Neural crest cell (in vitro differentiated cells): ENCODE data around the gene DNTT. TPM values are rescaled to one million over a fixed set of nuclear protein-coding genes. Genes with fewer than 3 reads are reported as not detected.

Experiments used
- DNase-seq: peaks from one replicate; pipeline ENCODE4 v3.0.0; 2021; ENCODE audit warnings: low read depth, mixed read lengths, low spot score
- H3K27ac Mint-ChIP-seq: one replicate; pipeline ENCODE4 v1.8.0; 2021; ENCODE audit warnings: mild to moderate bottlenecking, mixed read lengths; ENCODE audit not compliant: unreplicated experiment
- H3K27me3 Mint-ChIP-seq: 2 replicates; pipeline ENCODE4 v1.8.0; 2021; ENCODE audit warnings: low read depth, mild to moderate bottlenecking, mixed read lengths
- H3K36me3 Mint-ChIP-seq: 2 replicates; pipeline ENCODE4 v1.8.0; 2021; ENCODE audit warnings: low read depth, mild to moderate bottlenecking, mixed read lengths
- H3K4me1 Mint-ChIP-seq: 2 replicates; pipeline ENCODE4 v1.8.0; 2021; ENCODE audit warnings: mixed read lengths
- H3K4me3 Mint-ChIP-seq: one replicate; pipeline ENCODE4 v1.8.0; 2021; ENCODE audit warnings: mild to moderate bottlenecking, mixed read lengths
- H3K9me3 Mint-ChIP-seq: 2 replicates; pipeline ENCODE4 v1.8.0; 2021; ENCODE audit warnings: mixed read lengths
- CTCF ChIP-seq: fragments of 200-600 bp; sonication (generic); conservative IDR thresholded peaks from 2 replicates; pipeline ENCODE4 v1.5.0; 2021; ENCODE audit warnings: antibody characterized with exemption, mild to moderate bottlenecking
- total RNA-seq: library from RNA; stranded (reverse); gene quantifications from 2 replicates; pipeline ENCODE4 v1.2.1, GENCODE V29; 2021

Gene DNTT
- total RNA-seq, 1 donor from 2014 or later = not detected

DNA sequence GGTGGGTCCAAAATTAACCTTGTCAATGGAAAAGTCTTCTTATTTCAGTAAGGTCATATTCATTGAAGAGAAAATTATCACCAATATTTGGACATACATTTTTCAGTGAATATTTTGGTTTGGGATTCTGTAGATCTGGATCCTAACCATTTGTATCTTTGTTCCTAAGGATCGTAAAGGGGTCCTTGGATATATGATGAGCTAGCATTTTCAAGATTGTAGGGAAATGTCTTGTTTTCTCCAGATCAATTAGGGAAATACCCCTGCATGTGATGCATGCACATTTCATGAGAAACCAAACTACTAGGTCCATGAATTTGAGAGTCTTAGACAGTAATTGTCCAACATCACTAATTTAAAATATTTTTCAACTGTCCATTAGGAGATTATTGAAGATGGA, 18.0 kb downstream of the DNTT start:
- Mint-ChIP-seq H3K36me3 (no peaks in the 10 kb centered on the region), H3K27me3 (peaks cover 5% of the 10 kb centered on the region)

DNA sequence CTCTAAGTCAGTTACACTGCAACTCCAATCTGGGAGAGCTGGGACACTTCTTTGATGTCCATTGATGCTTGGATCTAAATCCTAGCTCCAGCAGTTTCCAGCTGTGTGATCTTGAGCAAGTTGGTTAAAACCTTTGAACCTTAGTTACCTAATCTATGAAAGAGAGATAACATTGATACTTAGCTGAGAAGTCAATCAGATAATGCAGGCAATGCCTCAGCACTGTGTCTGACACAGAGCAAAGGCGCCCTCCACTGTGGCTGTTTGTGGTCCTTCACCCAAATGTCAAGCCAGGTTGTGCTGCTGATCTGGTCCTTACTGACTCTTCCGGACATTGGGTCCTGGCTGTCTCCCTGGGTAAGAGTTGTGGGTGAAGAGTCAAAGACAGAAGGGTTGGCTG, 20.2 kb downstream of the DNTT start:
- peaks cover 5% of the 10 kb centered on the region for H3K27me3 Mint-ChIP-seq
- DNase-seq = no peak
- TF ChIP-seq CTCF = no peak

More for the DNA sequence above, 18.0 kb downstream of the DNTT start:
- TF ChIP-seq CTCF = no peak
- no peaks in the 10 kb centered on the region for H3K4me1 Mint-ChIP-seq
- no peak for DNase-seq
- no peak overlapping the region for H3K27ac Mint-ChIP-seq
- no peak overlapping the region for H3K4me3 Mint-ChIP-seq
- no peaks in the 10 kb centered on the region for H3K9me3 Mint-ChIP-seq

GRCh38 chr10:96325719-96326373, 21.6 kb downstream of the DNTT start:
- no peak for TF ChIP-seq CTCF
- no peak overlapping the region for H3K27ac Mint-ChIP-seq
- no peak for DNase-seq
- no peak overlapping the region for H3K4me3 Mint-ChIP-seq
- H3K4me1 Mint-ChIP-seq = no peaks in the 10 kb centered on the region
- H3K36me3 Mint-ChIP-seq = no peaks in the 10 kb centered on the region
- H3K27me3 Mint-ChIP-seq = peaks cover 5% of the 10 kb centered on the region
- no peaks in the 10 kb centered on the region for H3K9me3 Mint-ChIP-seq

More for the DNA sequence above, 20.2 kb downstream of the DNTT start:
- no peak overlapping the region for H3K4me3 Mint-ChIP-seq
- H3K9me3 Mint-ChIP-seq = no peaks in the 10 kb centered on the region
- no peaks in the 10 kb centered on the region for H3K36me3 Mint-ChIP-seq
- no peaks in the 10 kb centered on the region for H3K4me1 Mint-ChIP-seq
- no peak overlapping the region for H3K27ac Mint-ChIP-seq

DNA sequence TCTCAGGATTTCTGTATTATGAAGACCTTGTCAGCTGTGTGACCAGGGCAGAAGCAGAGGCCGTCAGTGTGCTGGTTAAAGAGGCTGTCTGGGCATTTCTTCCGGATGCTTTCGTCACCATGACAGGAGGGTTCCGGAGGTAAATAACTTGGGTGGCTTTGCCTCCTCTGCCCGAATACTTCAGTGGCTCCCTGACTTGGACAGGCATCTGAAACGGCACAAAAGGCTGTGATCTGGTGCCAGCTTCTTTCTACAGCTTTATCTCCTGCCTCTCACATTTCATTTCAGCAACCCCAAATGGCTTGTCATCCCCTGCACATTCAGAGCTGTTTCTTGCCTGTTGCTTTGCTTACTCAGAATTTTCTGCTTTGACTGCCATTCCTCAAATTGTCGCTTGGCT, 23.2 kb downstream of the DNTT start:
- H3K27ac Mint-ChIP-seq = no peak overlapping the region
- no peaks in the 10 kb centered on the region for H3K36me3 Mint-ChIP-seq
- no peak overlapping the region for H3K4me3 Mint-ChIP-seq
- no peak for TF ChIP-seq CTCF
- peaks cover 5% of the 10 kb centered on the region for H3K27me3 Mint-ChIP-seq
- H3K4me1 Mint-ChIP-seq = no peaks in the 10 kb centered on the region
- no peaks in the 10 kb centered on the region for H3K9me3 Mint-ChIP-seq
- DNase-seq = no peak

GRCh38 chr10:96333101-96333500, 28.9 kb downstream of the DNTT start:
- DNase-seq = no peak
- no peak for TF ChIP-seq CTCF
- H3K27me3 Mint-ChIP-seq = peaks cover 3% of the 10 kb centered on the region
- no peaks in the 10 kb centered on the region for H3K36me3 Mint-ChIP-seq
- no peak overlapping the region for H3K4me3 Mint-ChIP-seq
- H3K4me1 Mint-ChIP-seq = peaks cover under 1% of the 10 kb centered on the region
- no peaks in the 10 kb centered on the region for H3K9me3 Mint-ChIP-seq
- no peak overlapping the region for H3K27ac Mint-ChIP-seq
